Hepatocyte (in vitro differentiated cells): ENCODE data around the gene DGKI.

Experiments
- CTCF ChIP-seq: fragments of 200-600 bp; sonication (generic); IDR thresholded peaks from 2 replicates; pipeline ENCODE4 v1.5.1; 2016; ENCODE audit warnings: antibody characterized with exemption, mild to moderate bottlenecking; ENCODE audit not compliant: poor library complexity
- EZH2 ChIP-seq: fragments of 200-600 bp; sonication (generic); IDR thresholded peaks from 2 replicates; pipeline ENCODE4 v1.6.1; 2016; ENCODE audit warnings: antibody characterized with exemption, mild to moderate bottlenecking, borderline replicate concordance
- EZH2phosphoT487 ChIP-seq: fragments of 200-600 bp; sonication (generic); IDR thresholded peaks from one replicate; pipeline ENCODE4 v1.6.1; 2018; ENCODE audit warnings: antibody characterized with exemption, mild to moderate bottlenecking, low read depth, moderate library complexity; ENCODE audit not compliant: unreplicated experiment, severe bottlenecking

GRCh38 chr7:137816696-137817320, 30.0 kb downstream of the DGKI start:
- TF ChIP-seq CTCF (peak; percentile 9), EZH2phosphoT487 (no peak), EZH2 (no peak)
